ENCODE data around the gene SERTAD3. TPM values are rescaled to one million over a fixed set of nuclear protein-coding genes. Genes with fewer than 3 reads are reported as not detected.

Gene SERTAD3
- total RNA-seq, 1 experiment from 2014 or later, result 26.3 TPM

DNA sequence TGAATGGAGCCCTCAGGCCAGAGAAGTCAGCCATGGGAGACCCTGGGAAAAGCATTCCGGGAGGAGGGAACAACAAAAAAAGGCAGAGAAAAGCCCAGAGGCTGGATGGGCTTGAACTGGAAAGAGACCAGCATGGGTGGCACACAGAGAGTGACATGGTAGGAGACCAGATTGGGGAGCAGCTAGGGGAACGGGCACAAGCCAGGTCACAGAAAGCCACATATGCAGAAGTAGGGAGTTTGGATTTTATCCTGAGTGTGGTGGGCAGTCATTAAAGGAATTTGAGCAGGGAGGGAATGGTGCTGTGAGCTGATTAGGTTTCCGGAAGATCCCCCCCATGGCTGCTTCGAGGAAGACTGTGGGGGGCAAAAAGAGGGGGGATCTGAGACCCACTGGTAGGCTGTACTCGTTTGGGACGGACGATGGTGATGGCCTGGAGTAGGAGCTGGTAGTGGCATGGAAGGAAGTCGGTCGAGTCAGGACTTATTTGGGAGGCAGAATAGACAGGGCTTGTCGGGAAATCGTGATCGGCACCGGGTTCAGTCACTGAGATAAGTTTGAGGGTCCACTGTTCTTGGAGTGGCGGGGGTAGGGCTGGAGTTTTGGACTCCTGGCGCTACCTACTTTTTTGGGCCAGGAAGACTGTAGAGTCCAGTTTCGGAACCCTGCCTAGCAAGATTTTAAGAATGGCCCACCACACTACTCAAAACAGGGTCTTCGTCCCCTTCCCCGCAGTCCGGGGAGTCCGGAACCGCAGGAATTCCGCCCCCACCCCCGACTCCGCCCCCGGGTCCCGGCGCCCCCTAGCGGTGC lies 19.3 kb downstream of the SERTAD3 start:
- intact Hi-C loops (cut with micrococcal nuclease; ENCODE audit: unreplicated experiment), result loop anchor here (5.0 kb wide), 2 partner anchors 97 to 123 kb away; no protein-coding TSS in a partner anchor
- no peaks in the 10 kb centered on the region for H3K27me3 ChIP-seq (replicated peaks; ENCODE audit: insufficient read depth, low read depth, low read length, poor library complexity)
- CTCF ChIA-PET, result no interaction called here
- TF ChIP-seq EZH2 (IDR thresholded peaks at IDR 0.05; ENCODE audit: borderline replicate concordance, low read depth, low read length, poor library complexity, severe bottlenecking) (no peak), CTCF (conservative IDR thresholded peaks at IDR 0.05; ENCODE audit: low read depth, low read length) (no peak)
- no TSS peak for BruUV-seq (replicated peaks)
- peaks cover 10% of the 10 kb centered on the region for H3K36me3 ChIP-seq (ENCODE audit: insufficient read depth, low read length, poor library complexity, severe bottlenecking)
- POLR2A ChIA-PET (ENCODE audit: low non-redundant PET), result no interaction called here
- DNase-seq (ENCODE audit: low spot score), result peak; percentile 37
- H3K4me3 ChIP-seq (ENCODE audit: low read depth, low read length, poor library complexity, severe bottlenecking), result peak overlapping the region; percentile 68
- peak overlapping the region; percentile 91 for H3K27ac ChIP-seq (ENCODE audit: low read depth, low read length, poor library complexity, severe bottlenecking)
- H3K9me3 ChIP-seq (ENCODE audit: low read depth, low read length, poor library complexity, severe bottlenecking), result no peaks in the 10 kb centered on the region
- peaks cover 6% of the 10 kb centered on the region for H3K4me1 ChIP-seq (ENCODE audit: insufficient read depth, low read length, poor library complexity, severe bottlenecking)

DNA sequence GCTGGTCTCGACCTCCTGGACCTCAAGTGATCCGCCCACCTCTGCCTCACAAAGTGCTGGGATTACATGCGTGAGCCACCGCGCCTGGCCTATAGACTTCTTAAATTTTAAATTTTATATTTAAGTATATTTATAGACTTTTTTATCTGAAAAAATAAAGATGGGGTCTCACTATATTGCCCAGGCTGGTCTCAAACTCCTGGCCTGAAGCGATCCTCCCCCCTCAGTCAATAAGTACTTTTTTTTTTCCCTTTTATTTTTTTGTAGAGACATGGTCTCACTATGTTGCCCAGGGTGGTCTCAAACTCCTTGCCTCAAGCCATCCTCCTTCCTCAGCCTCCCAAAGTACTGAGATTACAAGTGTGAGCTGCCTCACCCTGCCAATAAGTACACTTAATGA lies 20.2 kb downstream of the SERTAD3 start:
- BruUV-seq (replicated peaks), result no TSS peak
- CTCF ChIA-PET, result no interaction called here
- Histone ChIP-seq H3K36me3 (ENCODE audit: insufficient read depth, low read length, poor library complexity, severe bottlenecking) (peaks cover 10% of the 10 kb centered on the region), H3K9me3 (ENCODE audit: low read depth, low read length, poor library complexity, severe bottlenecking) (no peaks in the 10 kb centered on the region), H3K4me3 (ENCODE audit: low read depth, low read length, poor library complexity, severe bottlenecking) (no peak overlapping the region), H3K27me3 (replicated peaks; ENCODE audit: insufficient read depth, low read depth, low read length, poor library complexity) (no peaks in the 10 kb centered on the region), H3K27ac (ENCODE audit: low read depth, low read length, poor library complexity, severe bottlenecking) (no peak overlapping the region), H3K4me1 (ENCODE audit: insufficient read depth, low read length, poor library complexity, severe bottlenecking) (peaks cover 6% of the 10 kb centered on the region)
- intact Hi-C loops (cut with micrococcal nuclease; ENCODE audit: unreplicated experiment), result no loop called here
- POLR2A ChIA-PET (ENCODE audit: low non-redundant PET), result no interaction called here
- no peak for DNase-seq (ENCODE audit: low spot score)
- TF ChIP-seq CTCF (conservative IDR thresholded peaks at IDR 0.05; ENCODE audit: low read depth, low read length), result no peak
- no peak for TF ChIP-seq EZH2 (IDR thresholded peaks at IDR 0.05; ENCODE audit: borderline replicate concordance, low read depth, low read length, poor library complexity, severe bottlenecking)

GRCh38 chr19:40422748-40423566 lies 21.2 kb downstream of the SERTAD3 start:
- intact Hi-C loops (cut with micrococcal nuclease; ENCODE audit: unreplicated experiment), result no loop called here

More at GRCh38 chr19:40422748-40423566, 21.2 kb downstream of the SERTAD3 start:
- no peak for DNase-seq (ENCODE audit: low spot score)
- CTCF ChIA-PET, result no interaction called here
- peak overlapping the region; percentile 58 for H3K27ac ChIP-seq (ENCODE audit: low read depth, low read length, poor library complexity, severe bottlenecking)
- TF ChIP-seq CTCF (conservative IDR thresholded peaks at IDR 0.05; ENCODE audit: low read depth, low read length) (no peak), EZH2 (IDR thresholded peaks at IDR 0.05; ENCODE audit: borderline replicate concordance, low read depth, low read length, poor library complexity, severe bottlenecking) (no peak)
- no peaks in the 10 kb centered on the region for H3K27me3 ChIP-seq (replicated peaks; ENCODE audit: insufficient read depth, low read depth, low read length, poor library complexity)
- POLR2A ChIA-PET (ENCODE audit: low non-redundant PET), result no interaction called here
- H3K36me3 ChIP-seq (ENCODE audit: insufficient read depth, low read length, poor library complexity, severe bottlenecking), result peaks cover 10% of the 10 kb centered on the region
- H3K4me1 ChIP-seq (ENCODE audit: insufficient read depth, low read length, poor library complexity, severe bottlenecking), result peaks cover 6% of the 10 kb centered on the region
- no TSS peak for BruUV-seq (replicated peaks)
- H3K9me3 ChIP-seq (ENCODE audit: low read depth, low read length, poor library complexity, severe bottlenecking), result no peaks in the 10 kb centered on the region
- H3K4me3 ChIP-seq (ENCODE audit: low read depth, low read length, poor library complexity, severe bottlenecking), result no peak overlapping the region

Measured in A673 (cell line).